Neural cell (in vitro differentiated cells): ENCODE measurements around the gene ATP2C2. TPM values are rescaled to one million over a fixed set of nuclear protein-coding genes. Genes with fewer than 3 reads are reported as not detected.

Experiments
- H2AFZ ChIP-seq: fragments of 200-600, 300-800 bp; sonication (generic), shearing (Covaris generic); 2 replicates; pipeline ENCODE4 v1.6.0; 2014; ENCODE audit warnings: low read depth, mild to moderate bottlenecking, antibody characterized with exemption, low read length, moderate library complexity
- H3F3A ChIP-seq: fragments of 200-600 bp; shearing (Covaris generic); 2 replicates; pipeline ENCODE4 v1.6.1; 2016; ENCODE audit warnings: mild to moderate bottlenecking, moderate library complexity, mixed read lengths, antibody characterized with exemption, low read length; ENCODE audit not compliant: insufficient read depth, poor library complexity, severe bottlenecking
- H3K27ac ChIP-seq: fragments of 200-600, 300-800 bp; sonication (generic), shearing (Covaris generic); 2 replicates; pipeline ENCODE4 v1.5.1; 2014; ENCODE audit warnings: mild to moderate bottlenecking, low read length, moderate library complexity
- H3K27me3 ChIP-seq: fragments of 300-800, 200-600 bp; sonication (generic), shearing (Covaris generic); 2 replicates; pipeline ENCODE4 v1.6.0; 2014; ENCODE audit warnings: mild to moderate bottlenecking, low read depth, low read length, moderate library complexity; ENCODE audit not compliant: insufficient read depth
- H3K36me3 ChIP-seq: fragments of 300-800, 200-600 bp; sonication (generic), shearing (Covaris generic); 2 replicates; pipeline ENCODE4 v1.5.1; 2014; ENCODE audit warnings: mild to moderate bottlenecking, antibody characterized with exemption, low read length, moderate library complexity; ENCODE audit not compliant: insufficient read depth
- H3K4me2 ChIP-seq: fragments of 300-800, 200-600 bp; sonication (generic), shearing (Covaris generic); 2 replicates; pipeline ENCODE4 v1.6.0; 2014; ENCODE audit warnings: mild to moderate bottlenecking, low read length
- H3K4me3 ChIP-seq: fragments of 300-800, 200-600 bp; sonication (generic), shearing (Covaris generic); 2 replicates; pipeline ENCODE4 v1.5.1; 2014; ENCODE audit warnings: mild to moderate bottlenecking, low read length, moderate library complexity
- H3K79me2 ChIP-seq: fragments of 200-600 bp; shearing (Covaris generic); replicated peaks from 2 replicates; pipeline ENCODE4 v1.6.0; 2014; ENCODE audit warnings: mild to moderate bottlenecking, low read length, moderate library complexity; ENCODE audit not compliant: insufficient read depth
- H3K9ac ChIP-seq: fragments of 300-800, 200-600 bp; sonication (generic), shearing (Covaris generic); 2 replicates; pipeline ENCODE4 v1.6.1; 2016; ENCODE audit warnings: mild to moderate bottlenecking, low read length, mixed read lengths
- H3K9me2 ChIP-seq: fragments of 200-600 bp; shearing (Covaris generic); 2 replicates; pipeline ENCODE4 v1.6.1; 2016; ENCODE audit warnings: mild to moderate bottlenecking, low read length, mixed read lengths; ENCODE audit not compliant: insufficient read depth
- H3K9me3 ChIP-seq: fragments of 200-600, 300-800 bp; sonication (generic), shearing (Covaris generic); 2 replicates; pipeline ENCODE4 v1.6.1; 2016; ENCODE audit warnings: mild to moderate bottlenecking, mixed run types, low read length, moderate library complexity, mixed read lengths
- H4K20me1 ChIP-seq: fragments of 200-600 bp; shearing (Covaris generic); 2 replicates; pipeline ENCODE4 v1.6.1; 2016; ENCODE audit warnings: mild to moderate bottlenecking, mixed run types; ENCODE audit not compliant: insufficient read depth
- EP300 ChIP-seq: fragments of 450-650 bp; conservative IDR thresholded peaks from 2 replicates; pipeline ENCODE4 v1.6.1; 2014; ENCODE audit warnings: antibody characterized with exemption, mild to moderate bottlenecking, moderate library complexity; ENCODE audit not compliant: poor library complexity, severe bottlenecking
- EZH2 ChIP-seq: fragments of 200-600, 300-800 bp; shearing (Covaris generic), sonication (generic); IDR thresholded peaks from 2 replicates; pipeline ENCODE4 v1.6.1; 2014; ENCODE audit warnings: antibody characterized with exemption, low read length, borderline replicate concordance, mild to moderate bottlenecking; ENCODE audit not compliant: insufficient read depth, poor library complexity, severe bottlenecking
- MXI1 ChIP-seq: fragments of 450-650 bp; conservative IDR thresholded peaks from 2 replicates; pipeline ENCODE4 v1.6.1; 2014; ENCODE audit warnings: antibody characterized with exemption, mild to moderate bottlenecking; ENCODE audit not compliant: poor library complexity, severe bottlenecking
- POLR2AphosphoS5 ChIP-seq: IDR thresholded peaks from 2 replicates; pipeline ENCODE4 v1.6.1; 2012
- RAD21 ChIP-seq: fragments of 450-650 bp; conservative IDR thresholded peaks from 2 replicates; pipeline ENCODE4 v1.6.1; 2014; ENCODE audit warnings: antibody characterized with exemption, mild to moderate bottlenecking, moderate library complexity
- SMC3 ChIP-seq: fragments of 450-650 bp; conservative IDR thresholded peaks from 2 replicates; pipeline ENCODE4 v1.6.1; 2014; ENCODE audit warnings: antibody characterized with exemption, mild to moderate bottlenecking, moderate library complexity; ENCODE audit not compliant: poor library complexity
- TAF1 ChIP-seq: IDR thresholded peaks from 2 replicates; pipeline ENCODE4 v1.6.1; 2012; ENCODE audit warnings: low read depth
- polyA plus RNA-seq: library from polyadenylated mRNA; depleted of rRNA; stranded (reverse); fragments of >200 nt; gene quantifications from 2 replicates; pipeline ENCODE4 v1.2.3, GENCODE V29; 2014
- TF ChIP-seq, protein P1 (sequence below): fragments of 450-650 bp; IDR thresholded peaks from 2 replicates; pipeline ENCODE4 v1.5.1; 2014; ENCODE audit warnings: antibody characterized with exemption, mild to moderate bottlenecking, moderate library complexity; ENCODE audit not compliant: poor library complexity, severe bottlenecking
- TF ChIP-seq, protein P2 (sequence below): IDR thresholded peaks from 2 replicates; pipeline ENCODE4 v1.6.1; 2012; ENCODE audit warnings: borderline replicate concordance

The ATP2C2 gene
- polyA plus RNA-seq, 1 donor from 2014 or later, result not detected

GRCh38 chr16:84471316-84471715 is 103.0 kb downstream of the ATP2C2 start:
- peaks cover 17% of the 10 kb centered on the region for H3K36me3 ChIP-seq
- no peak overlapping the region for H3K4me3 ChIP-seq
- H3K27me3 ChIP-seq, result no peaks in the 10 kb centered on the region
- H3K27ac ChIP-seq, result no peak overlapping the region
- peaks cover 14% of the 10 kb centered on the region for H3K9me3 ChIP-seq
- no peaks in the 10 kb centered on the region for H3K79me2 ChIP-seq
- no peaks in the 10 kb centered on the region for H3K9me2 ChIP-seq
- no peaks in the 10 kb centered on the region for H4K20me1 ChIP-seq
- no peak for TF ChIP-seq SMC3
- no peak for TF ChIP-seq MXI1
- no peak for TF ChIP-seq EP300
- TF ChIP-seq, protein P1, sequence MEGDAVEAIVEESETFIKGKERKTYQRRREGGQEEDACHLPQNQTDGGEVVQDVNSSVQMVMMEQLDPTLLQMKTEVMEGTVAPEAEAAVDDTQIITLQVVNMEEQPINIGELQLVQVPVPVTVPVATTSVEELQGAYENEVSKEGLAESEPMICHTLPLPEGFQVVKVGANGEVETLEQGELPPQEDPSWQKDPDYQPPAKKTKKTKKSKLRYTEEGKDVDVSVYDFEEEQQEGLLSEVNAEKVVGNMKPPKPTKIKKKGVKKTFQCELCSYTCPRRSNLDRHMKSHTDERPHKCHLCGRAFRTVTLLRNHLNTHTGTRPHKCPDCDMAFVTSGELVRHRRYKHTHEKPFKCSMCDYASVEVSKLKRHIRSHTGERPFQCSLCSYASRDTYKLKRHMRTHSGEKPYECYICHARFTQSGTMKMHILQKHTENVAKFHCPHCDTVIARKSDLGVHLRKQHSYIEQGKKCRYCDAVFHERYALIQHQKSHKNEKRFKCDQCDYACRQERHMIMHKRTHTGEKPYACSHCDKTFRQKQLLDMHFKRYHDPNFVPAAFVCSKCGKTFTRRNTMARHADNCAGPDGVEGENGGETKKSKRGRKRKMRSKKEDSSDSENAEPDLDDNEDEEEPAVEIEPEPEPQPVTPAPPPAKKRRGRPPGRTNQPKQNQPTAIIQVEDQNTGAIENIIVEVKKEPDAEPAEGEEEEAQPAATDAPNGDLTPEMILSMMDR, result no peak
- no peak overlapping the region for H3K9ac ChIP-seq
- H2AFZ ChIP-seq, result no peak overlapping the region
- no peak overlapping the region for H3K4me2 ChIP-seq
- no peaks in the 10 kb centered on the region for H3F3A ChIP-seq

GRCh38 chr16:84471966-84472365 is 103.6 kb downstream of the ATP2C2 start:
- Histone ChIP-seq H3K79me2 (no peaks in the 10 kb centered on the region), H3K4me2 (no peak overlapping the region), H3K9ac (no peak overlapping the region), H4K20me1 (no peaks in the 10 kb centered on the region), H3F3A (no peaks in the 10 kb centered on the region), H2AFZ (no peak overlapping the region), H3K4me3 (no peak overlapping the region), H3K36me3 (peaks cover 12% of the 10 kb centered on the region), H3K9me3 (peaks cover 11% of the 10 kb centered on the region), H3K9me2 (no peaks in the 10 kb centered on the region), H3K27me3 (no peaks in the 10 kb centered on the region), H3K27ac (no peak overlapping the region)
- TF ChIP-seq EZH2 (no peak), SMC3 (no peak), MXI1 (no peak), TAF1 (no peak), POLR2AphosphoS5 (no peak), EP300 (no peak), RAD21 (no peak)
- TF ChIP-seq, protein P2, sequence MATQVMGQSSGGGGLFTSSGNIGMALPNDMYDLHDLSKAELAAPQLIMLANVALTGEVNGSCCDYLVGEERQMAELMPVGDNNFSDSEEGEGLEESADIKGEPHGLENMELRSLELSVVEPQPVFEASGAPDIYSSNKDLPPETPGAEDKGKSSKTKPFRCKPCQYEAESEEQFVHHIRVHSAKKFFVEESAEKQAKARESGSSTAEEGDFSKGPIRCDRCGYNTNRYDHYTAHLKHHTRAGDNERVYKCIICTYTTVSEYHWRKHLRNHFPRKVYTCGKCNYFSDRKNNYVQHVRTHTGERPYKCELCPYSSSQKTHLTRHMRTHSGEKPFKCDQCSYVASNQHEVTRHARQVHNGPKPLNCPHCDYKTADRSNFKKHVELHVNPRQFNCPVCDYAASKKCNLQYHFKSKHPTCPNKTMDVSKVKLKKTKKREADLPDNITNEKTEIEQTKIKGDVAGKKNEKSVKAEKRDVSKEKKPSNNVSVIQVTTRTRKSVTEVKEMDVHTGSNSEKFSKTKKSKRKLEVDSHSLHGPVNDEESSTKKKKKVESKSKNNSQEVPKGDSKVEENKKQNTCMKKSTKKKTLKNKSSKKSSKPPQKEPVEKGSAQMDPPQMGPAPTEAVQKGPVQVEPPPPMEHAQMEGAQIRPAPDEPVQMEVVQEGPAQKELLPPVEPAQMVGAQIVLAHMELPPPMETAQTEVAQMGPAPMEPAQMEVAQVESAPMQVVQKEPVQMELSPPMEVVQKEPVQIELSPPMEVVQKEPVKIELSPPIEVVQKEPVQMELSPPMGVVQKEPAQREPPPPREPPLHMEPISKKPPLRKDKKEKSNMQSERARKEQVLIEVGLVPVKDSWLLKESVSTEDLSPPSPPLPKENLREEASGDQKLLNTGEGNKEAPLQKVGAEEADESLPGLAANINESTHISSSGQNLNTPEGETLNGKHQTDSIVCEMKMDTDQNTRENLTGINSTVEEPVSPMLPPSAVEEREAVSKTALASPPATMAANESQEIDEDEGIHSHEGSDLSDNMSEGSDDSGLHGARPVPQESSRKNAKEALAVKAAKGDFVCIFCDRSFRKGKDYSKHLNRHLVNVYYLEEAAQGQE, result no peak
- TF ChIP-seq, protein P1, result no peak
